Neural cell (in vitro differentiated cells): ENCODE data around the gene OR2V1. TPM values are rescaled to one million over a fixed set of nuclear protein-coding genes. Genes with fewer than 3 reads are reported as not detected.

Source experiments
- H2AFZ ChIP-seq: fragments of 200-600, 300-800 bp; sonication (generic), shearing (Covaris generic); 2 replicates; pipeline ENCODE4 v1.6.0; 2014; ENCODE audit warnings: low read depth, mild to moderate bottlenecking, antibody characterized with exemption, low read length, moderate library complexity
- H3F3A ChIP-seq: fragments of 200-600 bp; shearing (Covaris generic); 2 replicates; pipeline ENCODE4 v1.6.1; 2016; ENCODE audit warnings: mild to moderate bottlenecking, moderate library complexity, mixed read lengths, antibody characterized with exemption, low read length; ENCODE audit not compliant: insufficient read depth, poor library complexity, severe bottlenecking
- H3K27ac ChIP-seq: fragments of 200-600, 300-800 bp; sonication (generic), shearing (Covaris generic); 2 replicates; pipeline ENCODE4 v1.5.1; 2014; ENCODE audit warnings: mild to moderate bottlenecking, low read length, moderate library complexity
- H3K27me3 ChIP-seq: fragments of 300-800, 200-600 bp; sonication (generic), shearing (Covaris generic); 2 replicates; pipeline ENCODE4 v1.6.0; 2014; ENCODE audit warnings: mild to moderate bottlenecking, low read depth, low read length, moderate library complexity; ENCODE audit not compliant: insufficient read depth
- H3K36me3 ChIP-seq: fragments of 300-800, 200-600 bp; sonication (generic), shearing (Covaris generic); 2 replicates; pipeline ENCODE4 v1.5.1; 2014; ENCODE audit warnings: mild to moderate bottlenecking, antibody characterized with exemption, low read length, moderate library complexity; ENCODE audit not compliant: insufficient read depth
- H3K4me2 ChIP-seq: fragments of 300-800, 200-600 bp; sonication (generic), shearing (Covaris generic); 2 replicates; pipeline ENCODE4 v1.6.0; 2014; ENCODE audit warnings: mild to moderate bottlenecking, low read length
- H3K4me3 ChIP-seq: fragments of 300-800, 200-600 bp; sonication (generic), shearing (Covaris generic); 2 replicates; pipeline ENCODE4 v1.5.1; 2014; ENCODE audit warnings: mild to moderate bottlenecking, low read length, moderate library complexity
- H3K79me2 ChIP-seq: fragments of 200-600 bp; shearing (Covaris generic); replicated peaks from 2 replicates; pipeline ENCODE4 v1.6.0; 2014; ENCODE audit warnings: mild to moderate bottlenecking, low read length, moderate library complexity; ENCODE audit not compliant: insufficient read depth
- H3K9ac ChIP-seq: fragments of 300-800, 200-600 bp; sonication (generic), shearing (Covaris generic); 2 replicates; pipeline ENCODE4 v1.6.1; 2016; ENCODE audit warnings: mild to moderate bottlenecking, low read length, mixed read lengths
- H3K9me2 ChIP-seq: fragments of 200-600 bp; shearing (Covaris generic); 2 replicates; pipeline ENCODE4 v1.6.1; 2016; ENCODE audit warnings: mild to moderate bottlenecking, low read length, mixed read lengths; ENCODE audit not compliant: insufficient read depth
- H3K9me3 ChIP-seq: fragments of 200-600, 300-800 bp; sonication (generic), shearing (Covaris generic); 2 replicates; pipeline ENCODE4 v1.6.1; 2016; ENCODE audit warnings: mild to moderate bottlenecking, mixed run types, low read length, moderate library complexity, mixed read lengths
- H4K20me1 ChIP-seq: fragments of 200-600 bp; shearing (Covaris generic); 2 replicates; pipeline ENCODE4 v1.6.1; 2016; ENCODE audit warnings: mild to moderate bottlenecking, mixed run types; ENCODE audit not compliant: insufficient read depth
- CTCF ChIP-seq: fragments of 450-650 bp; IDR thresholded peaks from 2 replicates; pipeline ENCODE4 v1.5.1; 2014; ENCODE audit warnings: antibody characterized with exemption, mild to moderate bottlenecking, moderate library complexity; ENCODE audit not compliant: poor library complexity, severe bottlenecking
- EP300 ChIP-seq: fragments of 450-650 bp; conservative IDR thresholded peaks from 2 replicates; pipeline ENCODE4 v1.6.1; 2014; ENCODE audit warnings: antibody characterized with exemption, mild to moderate bottlenecking, moderate library complexity; ENCODE audit not compliant: poor library complexity, severe bottlenecking
- EZH2 ChIP-seq: fragments of 200-600, 300-800 bp; shearing (Covaris generic), sonication (generic); IDR thresholded peaks from 2 replicates; pipeline ENCODE4 v1.6.1; 2014; ENCODE audit warnings: antibody characterized with exemption, low read length, borderline replicate concordance, mild to moderate bottlenecking; ENCODE audit not compliant: insufficient read depth, poor library complexity, severe bottlenecking
- MXI1 ChIP-seq: fragments of 450-650 bp; conservative IDR thresholded peaks from 2 replicates; pipeline ENCODE4 v1.6.1; 2014; ENCODE audit warnings: antibody characterized with exemption, mild to moderate bottlenecking; ENCODE audit not compliant: poor library complexity, severe bottlenecking
- POLR2AphosphoS5 ChIP-seq: IDR thresholded peaks from 2 replicates; pipeline ENCODE4 v1.6.1; 2012
- RAD21 ChIP-seq: fragments of 450-650 bp; conservative IDR thresholded peaks from 2 replicates; pipeline ENCODE4 v1.6.1; 2014; ENCODE audit warnings: antibody characterized with exemption, mild to moderate bottlenecking, moderate library complexity
- REST ChIP-seq: IDR thresholded peaks from 2 replicates; pipeline ENCODE4 v1.6.1; 2012; ENCODE audit warnings: borderline replicate concordance
- SMC3 ChIP-seq: fragments of 450-650 bp; conservative IDR thresholded peaks from 2 replicates; pipeline ENCODE4 v1.6.1; 2014; ENCODE audit warnings: antibody characterized with exemption, mild to moderate bottlenecking, moderate library complexity; ENCODE audit not compliant: poor library complexity
- TAF1 ChIP-seq: IDR thresholded peaks from 2 replicates; pipeline ENCODE4 v1.6.1; 2012; ENCODE audit warnings: low read depth
- polyA plus RNA-seq: library from polyadenylated mRNA; depleted of rRNA; stranded (reverse); fragments of >200 nt; gene quantifications from 2 replicates; pipeline ENCODE4 v1.2.3, GENCODE V29; 2014

Gene OR2V1
- polyA plus RNA-seq, 1 donor from 2014 or later: not detected

GRCh38 chr5:181121675-181122561, 9.1 kb downstream of the OR2V1 start:
- Histone ChIP-seq H3K9me3 (no peaks in the 10 kb centered on the region), H3K4me2 (no peak overlapping the region), H3K27ac (no peak overlapping the region), H3K4me3 (no peak overlapping the region), H3K9ac (no peak overlapping the region), H3K36me3 (no peaks in the 10 kb centered on the region), H4K20me1 (no peaks in the 10 kb centered on the region), H3K27me3 (no peaks in the 10 kb centered on the region), H3K9me2 (no peaks in the 10 kb centered on the region), H2AFZ (no peak overlapping the region), H3K79me2 (no peaks in the 10 kb centered on the region), H3F3A (no peaks in the 10 kb centered on the region)
- TF ChIP-seq MXI1 (no peak), SMC3 (no peak), REST (no peak), RAD21 (no peak), CTCF (no peak), POLR2AphosphoS5 (no peak), EZH2 (no peak), TAF1 (no peak)

DNA sequence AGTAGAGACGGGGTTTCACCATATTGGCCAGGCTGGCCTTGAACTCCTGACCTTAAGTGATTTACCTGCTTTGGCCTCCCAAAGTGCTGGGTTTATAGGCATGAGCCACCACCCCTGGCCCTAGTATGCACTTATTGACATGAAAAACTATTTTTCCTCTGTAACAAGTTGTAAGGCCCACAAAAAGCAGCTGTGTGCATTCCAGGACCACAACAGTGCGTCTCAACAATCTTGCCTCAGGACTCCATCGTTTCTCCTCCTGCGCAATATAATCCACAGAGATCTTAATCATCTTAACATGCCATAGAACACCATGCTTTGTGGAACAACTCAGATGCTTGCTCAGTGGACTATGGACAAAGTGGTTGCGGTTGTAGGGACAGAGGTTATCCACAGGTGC, 10.2 kb downstream of the OR2V1 start:
- no peaks in the 10 kb centered on the region for H4K20me1 ChIP-seq
- H3K9ac ChIP-seq: no peak overlapping the region
- H2AFZ ChIP-seq: no peak overlapping the region
- no peaks in the 10 kb centered on the region for H3K9me3 ChIP-seq
- H3K9me2 ChIP-seq: no peaks in the 10 kb centered on the region
- H3K79me2 ChIP-seq: no peaks in the 10 kb centered on the region
- TF ChIP-seq SMC3 (no peak), RAD21 (no peak), EZH2 (no peak)
- H3K4me3 ChIP-seq: no peak overlapping the region
- H3K27me3 ChIP-seq: peaks cover 11% of the 10 kb centered on the region
- no peak overlapping the region for H3K4me2 ChIP-seq
- no peaks in the 10 kb centered on the region for H3K36me3 ChIP-seq
- H3K27ac ChIP-seq: no peak overlapping the region
- no peaks in the 10 kb centered on the region for H3F3A ChIP-seq

- H3K27me3 ChIP-seq: peaks cover 16% of the 10 kb centered on the region
- H3K9me2 ChIP-seq: no peaks in the 10 kb centered on the region
- no peaks in the 10 kb centered on the region for H3K36me3 ChIP-seq
- H2AFZ ChIP-seq: no peak overlapping the region
- TF ChIP-seq RAD21 (no peak), CTCF (no peak), EP300 (no peak), POLR2AphosphoS5 (no peak)
- no peak overlapping the region for H3K9ac ChIP-seq
- H3K4me3 ChIP-seq: no peak overlapping the region
- no peaks in the 10 kb centered on the region for H3K9me3 ChIP-seq
- H3K79me2 ChIP-seq: no peaks in the 10 kb centered on the region
- no peaks in the 10 kb centered on the region for H4K20me1 ChIP-seq
- H3F3A ChIP-seq: no peaks in the 10 kb centered on the region
- no peak overlapping the region for H3K4me2 ChIP-seq
- H3K27ac ChIP-seq: no peak overlapping the region
Observed at GRCh38 chr5:181120306-181120705, 10.7 kb downstream of the OR2V1 start.
